GM23338 (cell line): ENCODE results near the gene LRSAM1. TPM values are rescaled to one million over a fixed set of nuclear protein-coding genes. Genes with fewer than 3 reads are reported as not detected.

Experiments used
- ATAC-seq: fragments of 200-7000 bp; cut with Tn5 transposase; 3 replicates; pipeline ENCODE4 v1.9.1; 2020
- DNase-seq: peaks from one replicate; pipeline ENCODE4 v3.0.0-alpha.2; 2015; ENCODE audit warnings: low spot score
- H2AFZ ChIP-seq: fragments of 200-600 bp; sonication (generic); 2 replicates; pipeline ENCODE4 v1.8.0; 2016; ENCODE audit warnings: antibody characterized with exemption, mild to moderate bottlenecking, moderate library complexity
- H3F3A ChIP-seq: fragments of 200-600 bp; sonication (generic); replicated peaks from 2 replicates; pipeline ENCODE4 v1.8.0; 2017; ENCODE audit warnings: antibody characterized with exemption, mixed run types, low read depth
- H3K27ac ChIP-seq: fragments of 200-600 bp; sonication (generic); 2 replicates; pipeline ENCODE4 v1.6.1; 2016; ENCODE audit warnings: low read depth
- H3K27me3 ChIP-seq: fragments of 200-600 bp; sonication (generic); 2 replicates; pipeline ENCODE4 v1.8.0; 2016; ENCODE audit warnings: mild to moderate bottlenecking, mixed run types, moderate library complexity; ENCODE audit not compliant: insufficient read depth
- H3K36me3 ChIP-seq: fragments of 200-600 bp; sonication (generic); 2 replicates; pipeline ENCODE4 v1.8.0; 2016; ENCODE audit warnings: mild to moderate bottlenecking; ENCODE audit not compliant: insufficient read depth
- H3K4me1 ChIP-seq: fragments of 200-600 bp; sonication (generic); 2 replicates; pipeline ENCODE4 v1.8.0; 2016; ENCODE audit warnings: mild to moderate bottlenecking, moderate library complexity; ENCODE audit not compliant: insufficient read depth
- H3K4me2 ChIP-seq: fragments of 200-600 bp; sonication (generic); 2 replicates; pipeline ENCODE4 v1.7.1; 2017; ENCODE audit warnings: mixed run types
- H3K4me3 ChIP-seq: fragments of 200-600 bp; sonication (generic); 2 replicates; pipeline ENCODE4 v1.6.1; 2016; ENCODE audit warnings: mixed run types
- H3K79me2 ChIP-seq: fragments of 200-600 bp; sonication (generic); replicated peaks from 2 replicates; pipeline ENCODE4 v1.8.0; 2017; ENCODE audit warnings: mild to moderate bottlenecking; ENCODE audit not compliant: insufficient read depth
- H3K9me2 ChIP-seq: fragments of 200-600 bp; sonication (generic); 2 replicates; pipeline ENCODE4 v1.8.0; 2017; ENCODE audit not compliant: insufficient read depth
- H4K20me1 ChIP-seq: fragments of 200-600 bp; sonication (generic); replicated peaks from 2 replicates; pipeline ENCODE4 v1.8.0; 2017; ENCODE audit warnings: mild to moderate bottlenecking; ENCODE audit not compliant: insufficient read depth
- H3K27ac Mint-ChIP-seq: 2 replicates; pipeline ENCODE4 v1.8.0; 2020; ENCODE audit warnings: inconsistent platforms, mild to moderate bottlenecking, moderate library complexity, mixed read lengths
- H3K27me3 Mint-ChIP-seq: 3 replicates; pipeline ENCODE4 v1.8.0; 2022; ENCODE audit warnings: low read depth, mild to moderate bottlenecking, moderate library complexity, mixed read lengths, inconsistent platforms; ENCODE audit not compliant: insufficient read depth, poor library complexity
- H3K36me3 Mint-ChIP-seq: 3 replicates; pipeline ENCODE4 v1.8.0; 2021; ENCODE audit warnings: low read depth, mild to moderate bottlenecking, inconsistent platforms, moderate library complexity, mixed read lengths
- H3K4me1 Mint-ChIP-seq: 3 replicates; pipeline ENCODE4 v1.8.0; 2020; ENCODE audit warnings: mild to moderate bottlenecking, inconsistent platforms, mixed read lengths
- H3K4me3 Mint-ChIP-seq: 3 replicates; pipeline ENCODE4 v1.8.0; 2021; ENCODE audit warnings: moderate library complexity, mild to moderate bottlenecking, inconsistent platforms, mixed read lengths
- H3K9me3 Mint-ChIP-seq: 3 replicates; pipeline ENCODE4 v1.8.0; 2020; ENCODE audit warnings: moderate library complexity, mild to moderate bottlenecking, inconsistent platforms, mixed read lengths
- CREB1 ChIP-seq: fragments of 250-450 bp; sonication (Bioruptor Pico); IDR thresholded peaks from 2 replicates; pipeline ENCODE4 v1.5.0; 2020; ENCODE audit warnings: low read depth, mild to moderate bottlenecking, moderate library complexity
- CTCF ChIP-seq, 2 experiments: fragments of 200-600 bp in 1 of 2; sonication (generic) in 1 of 2; conservative IDR thresholded peaks; 2 replicates each; pipeline versions ENCODE4 v1.5.1 to v1.6.1; 2016 to 2017; ENCODE audit warnings: antibody characterized with exemption in 2 of 2, low read depth in 2 of 2, mild to moderate bottlenecking in 2 of 2, moderate library complexity in 1 of 2
- JUNB ChIP-seq: IDR thresholded peaks from one replicate; pipeline ENCODE4 v1.6.1; 2016; ENCODE audit warnings: antibody characterized with exemption; ENCODE audit not compliant: unreplicated experiment
- NANOG ChIP-seq: IDR thresholded peaks from 2 replicates; pipeline ENCODE4 v1.6.1; 2016; ENCODE audit warnings: antibody characterized with exemption, borderline replicate concordance
- POLR2AphosphoS5 ChIP-seq: IDR thresholded peaks from 2 replicates; pipeline ENCODE4 v1.6.1; 2016; ENCODE audit warnings: antibody characterized with exemption, low read depth
- STAT1 ChIP-seq: IDR thresholded peaks from one replicate; pipeline ENCODE4 v1.6.1; 2016; ENCODE audit warnings: antibody characterized with exemption; ENCODE audit not compliant: unreplicated experiment
- ZNF462 ChIP-seq: fragments of 250-450 bp; sonication (Bioruptor Pico); IDR thresholded peaks from 2 replicates; pipeline ENCODE4 v1.5.0; 2020; ENCODE audit warnings: mild to moderate bottlenecking, moderate library complexity
- polyA plus RNA-seq: library from polyadenylated mRNA; unstranded; fragments of >200 nt; fragmentation: Nextera tagmentation; extraction: Ambion mirVana; gene quantifications from 2 replicates; pipeline ENCODE4 v1.2.1, GENCODE V29; 2016
- total RNA-seq: library from RNA; depleted of rRNA; stranded (reverse); fragments of >200 nt; shearing (Covaris generic); gene quantifications from 2 replicates; pipeline ENCODE4 v1.2.3, GENCODE V29; 2014

Gene LRSAM1
- total and polyA plus RNA-seq, 2 experiments from 2014 or later, result 12.8 to 21.9 TPM

- Mint-ChIP-seq H3K36me3 (0 out of 3 replicates have a peak, but pooled peaks cover 2% of the 10 kb centered on the region), H3K27me3 (peaks cover 3% of the 10 kb centered on the region), H3K4me1 (peaks cover 15% of the 10 kb centered on the region), H3K9me3 (no peaks in the 10 kb centered on the region), H3K4me3 (no peak overlapping the region), H3K27ac (no peak overlapping the region)
- Histone ChIP-seq H3K9me2 (no peaks in the 10 kb centered on the region), H3K27me3 (no peaks in the 10 kb centered on the region), H3K4me2 (no peak overlapping the region), H4K20me1 (no peaks in the 10 kb centered on the region; the same call in 1 of the 2 replicates), H3K79me2 (peaks cover 21% of the 10 kb centered on the region), H3K27ac (no peak overlapping the region), H2AFZ (no peak overlapping the region), H3K4me3 (no peak overlapping the region), H3F3A (0 out of 2 replicates have a peak, but pooled peaks cover 3% of the 10 kb centered on the region), H3K36me3 (no peaks in the 10 kb centered on the region), H3K4me1 (peaks cover 6% of the 10 kb centered on the region; the same call in 1 of the 2 replicates)
- TF ChIP-seq CREB1 (CRISPR knock-in tag), result no peak
- no peak for TF ChIP-seq NANOG
- TF ChIP-seq JUNB, result no peak
- TF ChIP-seq ZNF462 (CRISPR knock-in tag), result no peak
- DNase-seq, result no peak
- ATAC-seq, result no peak
These were observed 97.9 kb downstream of the LRSAM1 start for GRCh38 chr9:127549218-127549617.

- DNase-seq (no peak), ATAC-seq (no peak)
- Mint-ChIP-seq H3K9me3 (no peaks in the 10 kb centered on the region), H3K27me3 (peaks cover 3% of the 10 kb centered on the region), H3K27ac (no peak overlapping the region), H3K4me3 (no peak overlapping the region), H3K36me3 (0 out of 3 replicates have a peak, but pooled peaks cover 2% of the 10 kb centered on the region), H3K4me1 (peaks cover 15% of the 10 kb centered on the region)
- Histone ChIP-seq H3K27me3 (no peaks in the 10 kb centered on the region), H3K4me1 (peaks cover 6% of the 10 kb centered on the region; the same call in 1 of the 2 replicates), H3K9me2 (no peaks in the 10 kb centered on the region), H3F3A (0 out of 2 replicates have a peak, but pooled peaks cover 3% of the 10 kb centered on the region), H3K79me2 (peaks cover 22% of the 10 kb centered on the region), H2AFZ (no peak overlapping the region), H4K20me1 (peaks cover 4% of the 10 kb centered on the region; the same call in 1 of the 2 replicates), H3K27ac (no peak overlapping the region; the same call in 1 of the 2 replicates), H3K4me2 (no peak overlapping the region), H3K36me3 (no peaks in the 10 kb centered on the region), H3K4me3 (no peak overlapping the region)
- TF ChIP-seq STAT1, result no peak
- no peak for TF ChIP-seq CREB1 (CRISPR knock-in tag)
- no peak for TF ChIP-seq CTCF (conservative IDR thresholded peaks at IDR 0.05; ENCODE audit: low read depth in 2 of 2)
- no peak for TF ChIP-seq JUNB
- no peak for TF ChIP-seq POLR2AphosphoS5
These were observed 98.4 kb downstream of the LRSAM1 start for GRCh38 chr9:127549751-127550150.
